ENCODE data around the gene XNDC1N. TPM values are rescaled to one million over a fixed set of nuclear protein-coding genes. Genes with fewer than 3 reads are reported as not detected.
A peak's percentile ranks its signal among the peaks of the same experiment; 100 is the strongest.

Gene XNDC1N
- total and polyA plus RNA-seq, 9 of the 15 experiments (the other 6 are each of a cell fraction or from before 2014, with no cell fraction given) = 6.8 to 11.4 (median 9.7) TPM

DNA sequence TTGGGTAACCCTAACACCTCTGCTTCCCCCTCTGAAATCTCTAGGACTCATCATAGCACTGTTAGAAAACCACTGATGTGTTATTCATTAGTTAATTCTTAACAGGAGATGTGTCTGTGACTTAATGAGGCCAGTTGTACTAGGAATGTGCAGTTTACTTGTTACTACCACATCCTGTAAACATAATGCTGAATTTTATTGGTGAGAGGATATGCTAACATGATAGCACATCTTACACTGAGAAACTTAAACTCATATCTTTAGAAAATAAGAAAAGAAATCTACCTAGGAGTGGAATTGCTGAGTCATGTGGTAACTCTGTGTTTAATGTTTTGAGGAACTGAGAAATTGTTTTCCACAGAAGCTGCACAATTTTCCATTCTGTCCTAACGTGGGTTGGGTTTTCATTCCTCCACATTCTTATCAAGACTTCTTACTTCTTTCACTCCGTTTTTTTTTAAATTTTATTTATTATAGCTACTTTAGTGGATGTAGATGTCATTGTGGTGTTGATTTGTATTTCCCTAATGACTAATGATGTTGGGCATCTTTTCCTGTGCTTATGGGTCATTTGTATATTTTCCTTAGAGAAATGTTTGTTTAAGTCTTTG, 34.1 kb upstream of the XNDC1N start:
- no peaks in the 10 kb centered on the region for H4K20me1 ChIP-seq (replicated peaks; ENCODE audit: control insufficient read depth, insufficient read depth, low read length)
- 0 out of 4 replicates have a peak overlapping the region, but pooled peaks of 1 of the 2 experiments have one; percentile 11 for H3K9ac ChIP-seq (ENCODE audit: insufficient read depth in 1 of 2, low read depth in 2 of 2, low read length in 2 of 2)
- POLR2A ChIA-PET = no interaction called here
- no peaks in the 10 kb centered on the region for H3K9me1 ChIP-seq (ENCODE audit: control insufficient read depth, insufficient read depth, low read length)
- WGBS (ENCODE audit: insufficient coverage, low coverage, missing lambda C conversion rate) = 8% methylated on average over 2 of the region's 2 CpGs
- peaks cover 3 to 4% of the 10 kb centered on the region in 2 experiments; a peak in 3 of 5 replicates for H3K4me1 ChIP-seq (replicated peaks in 1 of 2; ENCODE audit: control insufficient read depth in 2 of 2, insufficient read depth in 2 of 2, low read length in 2 of 2)
- no peaks in the 10 kb centered on the region for H3K9me3 ChIP-seq (replicated peaks; ENCODE audit: control insufficient read depth, insufficient read depth, low read depth, low read length)
- FAIRE-seq = no peak
- no peak overlapping the region for H2AFZ ChIP-seq (ENCODE audit: low read depth, low read length)
- ATAC-seq = no peak
- peaks cover 6% of the 10 kb centered on the region; the same call in 1 of the 3 replicates for H3K79me2 ChIP-seq (ENCODE audit: control insufficient read depth, insufficient read depth, low read length)
- no TSS peak for BruUV-seq (replicated peaks)
- DNase-seq (ENCODE audit: extremely low read depth in 1 of 4, low spot score in 3 of 4) = peak in 1 of 4 experiments; percentile 18
- CTCF ChIA-PET (ENCODE audit: low intra/inter-chr PET ratio) = interaction anchor here (0.7 kb wide), 1 partner anchor 596 kb away, joined by 3 read pairs; no protein-coding TSS in a partner anchor
- no peaks in the 10 kb centered on the region for H3K27me3 ChIP-seq (ENCODE audit: control insufficient read depth in 2 of 2, insufficient read depth in 2 of 2, low read length in 2 of 2)
- H3K27ac ChIP-seq (ENCODE audit: extremely low read depth, low read depth, low read length) = peak overlapping the region; percentile 47
- H3K4me3 ChIP-seq = no peak overlapping the region
- intact Hi-C loops (cut with micrococcal nuclease) = no loop called here
- in situ Hi-C loops (cut with MboI) = no loop called here
- H3K4me2 ChIP-seq (ENCODE audit: insufficient read depth, low read length) = no peak overlapping the region
- peaks cover 54% of the 10 kb centered on the region for H3K36me3 ChIP-seq (ENCODE audit: control insufficient read depth, insufficient read depth, low read length)
- no peak for TF ChIP-seq TBP (optimal IDR thresholded peaks at IDR 0.05; ENCODE audit: low read depth, low read length)
- peak; percentile 59; the same call in 1 of the 2 replicates for TF ChIP-seq FOXJ2 (tag; IDR thresholded peaks at IDR 0.05)
- peak; percentile 46; the same call in 1 of the 2 replicates for TF ChIP-seq SMARCA4 (IDR thresholded peaks at IDR 0.05)
- TF ChIP-seq, protein P1, sequence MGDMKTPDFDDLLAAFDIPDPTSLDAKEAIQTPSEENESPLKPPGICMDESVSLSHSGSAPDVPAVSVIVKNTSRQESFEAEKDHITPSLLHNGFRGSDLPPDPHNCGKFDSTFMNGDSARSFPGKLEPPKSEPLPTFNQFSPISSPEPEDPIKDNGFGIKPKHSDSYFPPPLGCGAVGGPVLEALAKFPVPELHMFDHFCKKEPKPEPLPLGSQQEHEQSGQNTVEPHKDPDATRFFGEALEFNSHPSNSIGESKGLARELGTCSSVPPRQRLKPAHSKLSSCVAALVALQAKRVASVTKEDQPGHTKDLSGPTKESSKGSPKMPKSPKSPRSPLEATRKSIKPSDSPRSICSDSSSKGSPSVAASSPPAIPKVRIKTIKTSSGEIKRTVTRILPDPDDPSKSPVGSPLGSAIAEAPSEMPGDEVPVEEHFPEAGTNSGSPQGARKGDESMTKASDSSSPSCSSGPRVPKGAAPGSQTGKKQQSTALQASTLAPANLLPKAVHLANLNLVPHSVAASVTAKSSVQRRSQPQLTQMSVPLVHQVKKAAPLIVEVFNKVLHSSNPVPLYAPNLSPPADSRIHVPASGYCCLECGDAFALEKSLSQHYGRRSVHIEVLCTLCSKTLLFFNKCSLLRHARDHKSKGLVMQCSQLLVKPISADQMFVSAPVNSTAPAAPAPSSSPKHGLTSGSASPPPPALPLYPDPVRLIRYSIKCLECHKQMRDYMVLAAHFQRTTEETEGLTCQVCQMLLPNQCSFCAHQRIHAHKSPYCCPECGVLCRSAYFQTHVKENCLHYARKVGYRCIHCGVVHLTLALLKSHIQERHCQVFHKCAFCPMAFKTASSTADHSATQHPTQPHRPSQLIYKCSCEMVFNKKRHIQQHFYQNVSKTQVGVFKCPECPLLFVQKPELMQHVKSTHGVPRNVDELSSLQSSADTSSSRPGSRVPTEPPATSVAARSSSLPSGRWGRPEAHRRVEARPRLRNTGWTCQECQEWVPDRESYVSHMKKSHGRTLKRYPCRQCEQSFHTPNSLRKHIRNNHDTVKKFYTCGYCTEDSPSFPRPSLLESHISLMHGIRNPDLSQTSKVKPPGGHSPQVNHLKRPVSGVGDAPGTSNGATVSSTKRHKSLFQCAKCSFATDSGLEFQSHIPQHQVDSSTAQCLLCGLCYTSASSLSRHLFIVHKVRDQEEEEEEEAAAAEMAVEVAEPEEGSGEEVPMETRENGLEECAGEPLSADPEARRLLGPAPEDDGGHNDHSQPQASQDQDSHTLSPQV (IDR thresholded peaks at IDR 0.05) = 0 out of 2 replicates have a peak, but pooled peaks have one; percentile 15
- peak; percentile 94 for TF ChIP-seq NFE2 (IDR thresholded peaks at IDR 0.05; ENCODE audit: low read depth)
- TF ChIP-seq SUPT5H (IDR thresholded peaks at IDR 0.05) = no peak
- peak; percentile 70; the same call in 1 of the 2 replicates for TF ChIP-seq SPI1 (IDR thresholded peaks at IDR 0.05; ENCODE audit: borderline replicate concordance, low read depth, low read length)
- peak; percentile 96 for TF ChIP-seq ZNF316 (IDR thresholded peaks at IDR 0.05)
- no peak for TF ChIP-seq MXI1 (IDR thresholded peaks at IDR 0.05; ENCODE audit: low read depth, low read length)
- TF ChIP-seq MAFK (IDR thresholded peaks at IDR 0.05; ENCODE audit: low read length) = peak; percentile 92
- TF ChIP-seq MAFG (tag; conservative IDR thresholded peaks at IDR 0.05) = peak; percentile 97
- TF ChIP-seq MAFF (IDR thresholded peaks at IDR 0.05; ENCODE audit: low read length) = peak; percentile 95
- TF ChIP-seq, protein P2, sequence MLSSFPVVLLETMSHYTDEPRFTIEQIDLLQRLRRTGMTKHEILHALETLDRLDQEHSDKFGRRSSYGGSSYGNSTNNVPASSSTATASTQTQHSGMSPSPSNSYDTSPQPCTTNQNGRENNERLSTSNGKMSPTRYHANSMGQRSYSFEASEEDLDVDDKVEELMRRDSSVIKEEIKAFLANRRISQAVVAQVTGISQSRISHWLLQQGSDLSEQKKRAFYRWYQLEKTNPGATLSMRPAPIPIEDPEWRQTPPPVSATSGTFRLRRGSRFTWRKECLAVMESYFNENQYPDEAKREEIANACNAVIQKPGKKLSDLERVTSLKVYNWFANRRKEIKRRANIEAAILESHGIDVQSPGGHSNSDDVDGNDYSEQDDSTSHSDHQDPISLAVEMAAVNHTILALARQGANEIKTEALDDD (IDR thresholded peaks at IDR 0.05) = peak; percentile 59
- TF ChIP-seq POLR3G (IDR thresholded peaks at IDR 0.05; ENCODE audit: extremely low read depth, insufficient read length, insufficient replicate concordance) = no peak
- no peak for TF ChIP-seq NONO (IDR thresholded peaks at IDR 0.05; ENCODE audit: low read depth in 2 of 2, low read length in 1 of 2)
- TF ChIP-seq KAT8 (IDR thresholded peaks at IDR 0.05; ENCODE audit: low read depth) = no peak
- peak; percentile 93 for TF ChIP-seq NFE2L1 (tag; IDR thresholded peaks at IDR 0.05; ENCODE audit: borderline replicate concordance, low read depth)
- peak; percentile 96 for TF ChIP-seq C11orf30 (IDR thresholded peaks at IDR 0.05; ENCODE audit: low read depth)
- TF ChIP-seq ZSCAN29 (IDR thresholded peaks at IDR 0.05) = no peak
- TF ChIP-seq OTX1 (CRISPR knock-in tag; IDR thresholded peaks at IDR 0.05) = no peak
